HEK293T (cell line): ENCODE results near the gene SYNGAP1.

Experiments
- LEF1 ChIP-seq: fragments of 450-650 bp; IDR thresholded peaks from 2 replicates; pipeline ENCODE4 v1.6.1; 2017; ENCODE audit warnings: mild to moderate bottlenecking, borderline replicate concordance
- SP1 ChIP-seq: fragments of 450-650 bp; IDR thresholded peaks from 2 replicates; pipeline ENCODE4 v1.6.1; 2017
- TF ChIP-seq, protein P1 (sequence below): fragments of 450-650 bp; IDR thresholded peaks from 2 replicates; pipeline ENCODE4 v1.6.1; 2016

DNA sequence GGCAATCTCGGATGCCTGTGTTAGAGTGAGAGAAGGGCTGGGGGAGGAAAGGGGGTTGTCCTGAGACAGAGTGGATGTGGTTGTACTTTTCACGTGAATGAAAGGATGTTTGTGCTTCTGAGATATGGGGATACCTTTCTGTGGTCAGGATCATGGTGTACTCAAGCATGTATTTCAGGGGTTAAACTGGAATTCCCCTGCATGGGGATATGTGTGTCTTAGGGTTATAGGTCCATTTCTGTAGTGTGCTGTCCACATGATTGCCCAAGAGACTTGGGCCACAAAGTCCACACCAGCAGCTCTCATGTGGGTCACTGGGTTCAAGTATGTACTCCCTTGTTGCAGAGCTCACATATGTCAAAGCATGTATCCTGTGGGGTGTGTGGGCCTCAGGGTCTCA, 10.5 kb downstream of the SYNGAP1 start:
- TF ChIP-seq, protein P1, sequence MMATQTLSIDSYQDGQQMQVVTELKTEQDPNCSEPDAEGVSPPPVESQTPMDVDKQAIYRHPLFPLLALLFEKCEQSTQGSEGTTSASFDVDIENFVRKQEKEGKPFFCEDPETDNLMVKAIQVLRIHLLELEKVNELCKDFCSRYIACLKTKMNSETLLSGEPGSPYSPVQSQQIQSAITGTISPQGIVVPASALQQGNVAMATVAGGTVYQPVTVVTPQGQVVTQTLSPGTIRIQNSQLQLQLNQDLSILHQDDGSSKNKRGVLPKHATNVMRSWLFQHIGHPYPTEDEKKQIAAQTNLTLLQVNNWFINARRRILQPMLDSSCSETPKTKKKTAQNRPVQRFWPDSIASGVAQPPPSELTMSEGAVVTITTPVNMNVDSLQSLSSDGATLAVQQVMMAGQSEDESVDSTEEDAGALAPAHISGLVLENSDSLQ = no peak
- TF ChIP-seq SP1 (no peak), LEF1 (no peak)
